Astrocyte (in vitro differentiated cells and primary cell): ENCODE measurements around the gene STK24. TPM values are rescaled to one million over a fixed set of nuclear protein-coding genes. Genes with fewer than 3 reads are reported as not detected.
"Not testable (repeated sequence)": the region's sequence is repeated elsewhere in the genome, so short reads cannot be mapped to it uniquely, and the experiment has no call there.

ENCODE experiments used
- DNase-seq: peaks from one replicate; pipeline ENCODE4 v3.0.0-alpha.2; 2010; ENCODE audit warnings: low read depth
- FAIRE-seq: peaks from 2 replicates; lab custom pipeline; 2011; peaks lifted over from hg19 to GRCh38; lab: Jason Lieb, UNC
- H2AFZ ChIP-seq: 2 replicates; pipeline ENCODE4 v1.6.0; 2012; ENCODE audit warnings: low read depth, low read length, inconsistent platforms
- H3K27ac ChIP-seq: 2 replicates; pipeline ENCODE4 v1.5.1; 2011; ENCODE audit warnings: low read depth, low read length, inconsistent platforms
- H3K27me3 ChIP-seq: 2 replicates; pipeline ENCODE4 v1.6.0; 2011; ENCODE audit warnings: low read length, inconsistent platforms; ENCODE audit not compliant: insufficient read depth
- H3K36me3 ChIP-seq: 2 replicates; pipeline ENCODE4 v1.5.1; 2011; ENCODE audit warnings: low read length, inconsistent platforms; ENCODE audit not compliant: insufficient read depth
- H3K4me1 ChIP-seq: 2 replicates; pipeline ENCODE4 v1.5.1; 2011; ENCODE audit warnings: low read length, inconsistent platforms; ENCODE audit not compliant: insufficient read depth
- H3K4me2 ChIP-seq: 2 replicates; pipeline ENCODE4 v1.6.0; 2012; ENCODE audit warnings: low read length, inconsistent platforms
- H3K4me3 ChIP-seq: 2 replicates; pipeline ENCODE4 v1.5.1; 2011; ENCODE audit warnings: low read depth, mild to moderate bottlenecking, low read length, inconsistent platforms; ENCODE audit not compliant: insufficient read depth
- H3K79me2 ChIP-seq: 2 replicates; pipeline ENCODE4 v1.6.0; 2012; ENCODE audit warnings: mild to moderate bottlenecking, low read length, inconsistent platforms; ENCODE audit not compliant: insufficient read depth
- H3K9ac ChIP-seq: 2 replicates; pipeline ENCODE4 v1.6.0; 2012; ENCODE audit warnings: mild to moderate bottlenecking, low read length, inconsistent platforms
- H3K9me3 ChIP-seq: 2 replicates; pipeline ENCODE4 v1.5.1; 2012; ENCODE audit warnings: low read depth, mild to moderate bottlenecking, low read length, inconsistent platforms; ENCODE audit not compliant: insufficient read depth
- H4K20me1 ChIP-seq: 2 replicates; pipeline ENCODE4 v1.6.0; 2012; ENCODE audit warnings: low read length, inconsistent platforms; ENCODE audit not compliant: insufficient read depth
- H3K27ac Mint-ChIP-seq: one replicate; pipeline ENCODE4 v1.8.0; 2021; ENCODE audit warnings: mild to moderate bottlenecking, mixed read lengths; ENCODE audit not compliant: unreplicated experiment
- H3K27me3 Mint-ChIP-seq: one replicate; pipeline ENCODE4 v1.8.0; 2021; ENCODE audit warnings: low read depth, mixed read lengths; ENCODE audit not compliant: unreplicated experiment
- H3K36me3 Mint-ChIP-seq: one replicate; pipeline ENCODE4 v1.8.0; 2021; ENCODE audit warnings: low read depth, mixed read lengths; ENCODE audit not compliant: unreplicated experiment
- H3K4me1 Mint-ChIP-seq: one replicate; pipeline ENCODE4 v1.8.0; 2021; ENCODE audit warnings: low read depth, mixed read lengths; ENCODE audit not compliant: unreplicated experiment
- H3K4me3 Mint-ChIP-seq: one replicate; pipeline ENCODE4 v1.8.0; 2021; ENCODE audit warnings: mild to moderate bottlenecking, moderate library complexity, mixed read lengths; ENCODE audit not compliant: unreplicated experiment
- H3K9me3 Mint-ChIP-seq: one replicate; pipeline ENCODE4 v1.8.0; 2021; ENCODE audit warnings: mild to moderate bottlenecking, mixed read lengths; ENCODE audit not compliant: unreplicated experiment
- EZH2 ChIP-seq: IDR thresholded peaks from 2 replicates; pipeline ENCODE4 v1.6.1; 2012; ENCODE audit warnings: mild to moderate bottlenecking, low read length, inconsistent platforms; ENCODE audit not compliant: insufficient read depth
- total RNA-seq: library from RNA; stranded (reverse); gene quantifications from 2 replicates; pipeline ENCODE4 v1.2.1, GENCODE V29; 2021
- TF ChIP-seq, protein P1 (sequence below): IDR thresholded peaks from 2 replicates; pipeline ENCODE4 v1.5.1; 2011; ENCODE audit warnings: low read depth, mild to moderate bottlenecking, inconsistent platforms, low read length, moderate library complexity; ENCODE audit not compliant: insufficient read depth

STK24 gene
- total RNA-seq, 1 donor from 2014 or later = 96.1 TPM

DNA sequence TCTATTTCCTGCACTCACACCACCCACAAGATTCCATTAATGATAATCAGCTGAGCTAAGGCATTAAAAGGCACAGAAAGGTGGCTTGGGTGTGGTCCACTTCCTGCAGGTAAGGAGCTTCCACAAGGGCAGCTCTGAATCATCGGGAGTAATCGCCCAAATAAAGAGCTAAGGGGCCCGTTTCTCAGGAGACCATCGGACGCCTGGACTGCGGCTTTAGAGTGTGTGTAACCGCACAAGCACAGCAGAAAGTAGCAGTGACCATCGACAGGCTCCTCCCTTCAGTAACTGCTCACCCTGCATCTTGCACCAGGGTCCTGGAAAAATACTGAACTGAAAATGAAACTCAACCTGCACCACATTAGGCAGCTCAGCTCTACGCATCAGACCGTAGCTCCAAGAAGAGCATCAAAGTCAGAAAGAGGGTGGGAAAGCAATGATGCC is 6.0 kb downstream of the STK24 start:
- Histone ChIP-seq H3K27ac (no peak overlapping the region), H3K4me3 (no peak overlapping the region), H3K9ac (peak overlapping the region; percentile 5), H3K9me3 (no peaks in the 10 kb centered on the region), H2AFZ (no peak overlapping the region), H3K79me2 (peaks cover 100% of the 10 kb centered on the region), H3K4me2 (peak overlapping the region; percentile 69), H4K20me1 (peaks cover 98% of the 10 kb centered on the region), H3K36me3 (no peaks in the 10 kb centered on the region), H3K4me1 (peaks cover 41% of the 10 kb centered on the region), H3K27me3 (no peaks in the 10 kb centered on the region)
- DNase-seq (peak; percentile 34), FAIRE-seq (no peak)
- Mint-ChIP-seq H3K27me3 (no peaks in the 10 kb centered on the region), H3K9me3 (peaks cover 3% of the 10 kb centered on the region), H3K36me3 (peaks cover 10% of the 10 kb centered on the region), H3K4me3 (no peak overlapping the region), H3K4me1 (peaks cover 46% of the 10 kb centered on the region), H3K27ac (no peak overlapping the region)
- no peak for TF ChIP-seq EZH2
- TF ChIP-seq, protein P1, sequence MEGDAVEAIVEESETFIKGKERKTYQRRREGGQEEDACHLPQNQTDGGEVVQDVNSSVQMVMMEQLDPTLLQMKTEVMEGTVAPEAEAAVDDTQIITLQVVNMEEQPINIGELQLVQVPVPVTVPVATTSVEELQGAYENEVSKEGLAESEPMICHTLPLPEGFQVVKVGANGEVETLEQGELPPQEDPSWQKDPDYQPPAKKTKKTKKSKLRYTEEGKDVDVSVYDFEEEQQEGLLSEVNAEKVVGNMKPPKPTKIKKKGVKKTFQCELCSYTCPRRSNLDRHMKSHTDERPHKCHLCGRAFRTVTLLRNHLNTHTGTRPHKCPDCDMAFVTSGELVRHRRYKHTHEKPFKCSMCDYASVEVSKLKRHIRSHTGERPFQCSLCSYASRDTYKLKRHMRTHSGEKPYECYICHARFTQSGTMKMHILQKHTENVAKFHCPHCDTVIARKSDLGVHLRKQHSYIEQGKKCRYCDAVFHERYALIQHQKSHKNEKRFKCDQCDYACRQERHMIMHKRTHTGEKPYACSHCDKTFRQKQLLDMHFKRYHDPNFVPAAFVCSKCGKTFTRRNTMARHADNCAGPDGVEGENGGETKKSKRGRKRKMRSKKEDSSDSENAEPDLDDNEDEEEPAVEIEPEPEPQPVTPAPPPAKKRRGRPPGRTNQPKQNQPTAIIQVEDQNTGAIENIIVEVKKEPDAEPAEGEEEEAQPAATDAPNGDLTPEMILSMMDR = no peak

DNA sequence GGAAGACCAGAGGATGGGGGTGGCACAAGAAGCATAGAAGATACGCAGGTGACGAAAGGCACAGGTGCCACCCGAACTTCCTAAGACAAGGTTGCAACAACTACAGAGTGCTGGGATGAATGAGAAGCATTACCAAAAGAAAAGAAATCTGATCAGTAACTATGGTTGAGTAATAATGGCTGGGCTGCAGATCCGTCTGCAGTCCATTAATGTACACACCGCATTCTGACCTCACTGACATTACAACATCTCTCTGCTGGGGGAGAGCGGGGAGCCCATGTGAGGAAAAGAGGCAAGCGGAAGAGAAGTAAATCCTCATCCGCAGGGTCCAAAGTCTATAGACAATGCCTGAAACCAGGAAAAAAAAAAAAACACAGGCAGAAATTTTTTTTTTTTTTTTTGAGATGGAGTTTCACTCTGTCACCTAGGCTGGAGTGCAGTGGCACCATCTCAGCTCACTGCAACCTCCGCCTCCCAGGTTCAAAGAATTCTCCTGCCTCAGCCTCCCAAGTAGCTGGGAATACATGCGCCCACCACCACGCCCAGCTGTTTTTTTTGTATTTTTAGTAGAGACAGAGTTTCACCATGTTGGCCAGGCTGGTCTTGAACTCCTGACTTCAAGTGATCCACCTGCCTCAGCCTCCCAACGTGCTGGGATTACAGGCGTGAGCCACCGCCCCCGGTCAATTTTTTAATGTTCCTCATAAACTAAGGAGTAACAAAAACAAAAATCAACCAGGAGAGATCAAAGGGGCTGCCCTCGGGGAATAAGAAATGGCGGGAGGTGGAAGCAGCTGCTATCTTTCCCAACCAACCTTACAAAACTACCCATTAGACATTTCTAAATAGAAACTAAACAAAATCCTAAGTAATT is 7.2 kb downstream of the STK24 start:
- H3K27me3 ChIP-seq, H3K27me3 Mint-ChIP-seq, FAIRE-seq, H3K36me3 ChIP-seq, H3K9me3 ChIP-seq, H3K36me3 Mint-ChIP-seq, H3K27ac ChIP-seq, H3K4me3 ChIP-seq, DNase-seq, H3K9me3 Mint-ChIP-seq, H3K27ac Mint-ChIP-seq, H3K9ac ChIP-seq, H3K4me3 Mint-ChIP-seq, H2AFZ ChIP-seq, H3K4me2 ChIP-seq: not testable (repeated sequence)
- H3K4me1 ChIP-seq = peaks cover 38% of the 10 kb centered on the region
- H3K79me2 ChIP-seq = peaks cover 100% of the 10 kb centered on the region
- H4K20me1 ChIP-seq = peaks cover 98% of the 10 kb centered on the region
- H3K4me1 Mint-ChIP-seq = peaks cover 54% of the 10 kb centered on the region

DNA sequence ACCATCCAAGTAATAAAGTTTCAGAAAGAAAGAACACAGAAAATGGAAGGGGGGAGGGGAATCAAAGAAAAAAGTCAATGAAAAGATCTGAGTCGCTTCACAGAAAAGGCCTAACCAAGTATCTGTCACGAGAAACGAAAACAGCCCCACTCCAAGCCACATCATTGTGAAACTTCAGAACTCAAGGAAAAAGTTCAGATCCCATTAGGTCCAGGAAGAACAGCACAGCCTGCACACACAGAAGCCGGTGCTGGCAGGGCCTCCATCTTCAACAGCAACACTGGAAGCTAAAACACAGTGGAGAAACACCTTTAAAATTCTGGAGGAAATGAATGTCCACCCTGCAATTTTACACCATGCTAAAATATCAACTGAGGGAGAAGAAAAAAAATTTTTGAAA is 8.0 kb downstream of the STK24 start:
- Histone ChIP-seq H3K79me2 (peaks cover 100% of the 10 kb centered on the region), H3K27ac (no peak overlapping the region), H3K4me1 (peaks cover 30% of the 10 kb centered on the region), H3K9ac (no peak overlapping the region), H3K27me3 (no peaks in the 10 kb centered on the region), H4K20me1 (peaks cover 97% of the 10 kb centered on the region), H2AFZ (no peak overlapping the region), H3K36me3 (no peaks in the 10 kb centered on the region), H3K4me3 (no peak overlapping the region), H3K4me2 (no peak overlapping the region), H3K9me3 (no peaks in the 10 kb centered on the region)
- Mint-ChIP-seq H3K27me3 (no peaks in the 10 kb centered on the region), H3K4me3 (no peak overlapping the region), H3K36me3 (peaks cover 12% of the 10 kb centered on the region), H3K4me1 (peaks cover 55% of the 10 kb centered on the region), H3K27ac (no peak overlapping the region), H3K9me3 (peaks cover 3% of the 10 kb centered on the region)
- DNase-seq (no peak), FAIRE-seq (no peak)
- TF ChIP-seq, protein P1 = no peak
- TF ChIP-seq EZH2 = no peak
